ENCODE data around the gene CFAP44.
"Not testable (repeated sequence)": the region's sequence is repeated elsewhere in the genome, so short reads cannot be mapped to it uniquely, and the experiment has no call there.

The CFAP44 gene

GRCh38 chr3:113441051-113441770 lies at the start of gene CFAP44:
Gene CFAP44 (minus strand): TSS chr3:113441493. CDS start chr3:113433664, 7,829 bp downstream.
- peak; percentile 3 to 5 for DNase-seq (ENCODE audit: low read depth in 2 of 2)

DNA sequence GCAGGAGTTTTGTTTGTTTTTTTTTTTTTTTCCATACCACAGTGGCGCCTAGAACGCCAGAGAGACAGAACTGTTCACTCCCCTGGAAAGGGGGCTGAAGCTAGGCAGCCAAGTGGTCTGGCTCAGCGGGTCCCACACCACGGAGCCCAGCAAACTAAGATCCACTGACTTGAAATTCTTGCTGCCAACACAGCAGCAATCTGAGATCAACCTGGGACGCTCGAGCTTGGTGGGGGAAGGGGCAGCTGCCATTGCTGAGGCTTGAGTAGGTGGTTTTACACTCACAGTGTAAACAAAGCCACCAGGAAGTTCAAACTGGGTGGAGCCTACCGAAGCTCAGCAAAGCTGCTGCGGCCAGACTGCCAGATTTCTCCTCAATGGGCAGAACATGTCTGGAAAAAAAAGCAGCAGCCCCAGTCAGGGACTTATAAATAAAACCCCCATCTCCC lies 43.9 kb upstream of the CFAP44 start:
- no peak for DNase-seq (ENCODE audit: low read depth in 2 of 2)

DNA sequence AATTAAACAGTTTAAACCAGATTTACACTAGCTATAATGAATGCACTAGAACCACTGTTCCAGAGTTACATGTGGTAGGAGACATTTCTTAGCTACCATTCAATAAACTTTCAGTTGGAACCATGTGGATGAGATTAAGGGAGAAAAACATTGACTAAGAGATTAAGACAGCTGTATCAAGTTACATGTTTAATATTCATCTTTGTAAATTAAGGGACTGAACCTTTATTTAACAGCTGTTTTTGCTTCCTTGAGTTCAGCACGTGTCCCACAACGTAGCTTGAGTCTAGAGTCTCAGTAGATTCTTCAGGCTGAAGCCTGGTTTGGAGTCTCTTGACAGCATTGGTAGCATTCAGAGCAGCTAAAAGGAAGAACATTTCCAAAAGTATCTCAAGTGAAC lies 27.2 kb upstream of the CFAP44 start:
- DNase-seq (ENCODE audit: low read depth in 2 of 2) = no peak

GRCh38 chr3:113461488-113461887 lies 20.2 kb upstream of the CFAP44 start:
- no peak for DNase-seq (ENCODE audit: low read depth in 2 of 2)

DNA sequence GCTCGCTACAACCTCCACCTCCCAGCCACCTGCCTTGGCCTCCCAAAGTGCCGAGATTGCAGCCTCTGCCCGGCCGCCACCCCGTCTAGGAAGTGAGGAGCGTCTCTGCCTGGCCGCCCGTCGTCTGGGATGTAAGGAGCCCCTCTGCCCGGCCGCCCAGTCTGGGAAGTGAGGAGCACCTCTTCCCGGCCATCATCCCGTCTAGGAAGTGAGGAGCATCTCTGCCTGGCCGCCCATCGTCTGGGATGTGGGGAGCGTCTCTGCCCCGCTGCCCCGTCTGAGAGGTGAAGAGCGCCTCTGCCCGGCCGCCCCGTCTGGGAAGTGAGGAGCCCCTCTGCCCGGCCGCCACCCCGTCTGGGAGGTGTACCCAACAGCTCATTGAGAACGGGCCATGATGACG lies 17.3 kb upstream of the CFAP44 start:
- DNase-seq (ENCODE audit: low read depth in 2 of 2) = not testable (repeated sequence)

- DNase-seq (ENCODE audit: low read depth in 2 of 2) = no peak
Measured at GRCh38 chr3:113455446-113455845, 14.2 kb upstream of the CFAP44 start.

DNA sequence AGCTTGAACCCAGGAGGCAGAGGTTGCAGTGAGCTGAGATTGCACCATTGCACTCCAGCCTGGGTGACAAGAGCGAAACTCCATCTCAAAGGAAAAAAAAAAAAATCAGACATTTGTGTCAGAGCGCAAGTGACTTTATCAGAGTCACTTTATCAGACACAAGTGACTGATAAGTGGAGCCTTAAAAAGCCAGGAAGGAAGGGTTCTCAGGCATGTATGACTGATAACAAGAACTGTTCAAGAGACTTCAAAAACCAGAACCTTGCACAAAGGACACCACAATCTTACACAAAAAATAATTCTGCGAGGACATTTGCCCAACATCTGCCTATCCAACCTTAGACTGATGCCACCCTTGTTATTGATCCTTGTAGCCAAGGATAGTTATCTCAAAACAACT lies 13.3 kb upstream of the CFAP44 start:
- no peak for DNase-seq (ENCODE audit: low read depth in 2 of 2)

GRCh38 chr3:113454057-113454456 lies 12.8 kb upstream of the CFAP44 start:
- DNase-seq (ENCODE audit: low read depth in 2 of 2) = no peak

GRCh38 chr3:113450911-113451310 lies 9.6 kb upstream of the CFAP44 start:
- no peak for DNase-seq (ENCODE audit: low read depth in 2 of 2)

DNA sequence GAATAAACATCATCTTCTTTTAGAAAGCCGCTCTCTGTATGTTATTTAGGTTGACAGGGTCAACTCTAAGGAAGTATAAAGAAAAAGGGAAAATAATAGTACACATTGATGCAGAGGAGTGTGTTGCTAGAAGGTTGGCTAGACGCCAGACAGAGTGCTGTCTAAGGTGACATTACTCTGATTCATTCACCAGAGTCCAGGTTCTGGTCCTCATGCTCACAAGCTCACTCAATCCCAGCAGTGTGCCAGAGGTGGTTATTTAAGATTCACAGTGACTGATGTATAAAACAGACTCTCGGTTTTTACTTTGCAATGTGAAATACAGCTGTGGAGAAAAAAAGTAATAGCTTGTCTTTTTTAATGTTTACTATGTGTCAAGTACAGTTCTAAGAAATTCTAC lies 1.7 kb downstream of the CFAP44 start:
- DNase-seq (ENCODE audit: low read depth in 2 of 2) = no peak

- DNase-seq (ENCODE audit: low read depth in 2 of 2) = no peak
Measured at GRCh38 chr3:113438224-113438623, 3.1 kb downstream of the CFAP44 start.

DNA sequence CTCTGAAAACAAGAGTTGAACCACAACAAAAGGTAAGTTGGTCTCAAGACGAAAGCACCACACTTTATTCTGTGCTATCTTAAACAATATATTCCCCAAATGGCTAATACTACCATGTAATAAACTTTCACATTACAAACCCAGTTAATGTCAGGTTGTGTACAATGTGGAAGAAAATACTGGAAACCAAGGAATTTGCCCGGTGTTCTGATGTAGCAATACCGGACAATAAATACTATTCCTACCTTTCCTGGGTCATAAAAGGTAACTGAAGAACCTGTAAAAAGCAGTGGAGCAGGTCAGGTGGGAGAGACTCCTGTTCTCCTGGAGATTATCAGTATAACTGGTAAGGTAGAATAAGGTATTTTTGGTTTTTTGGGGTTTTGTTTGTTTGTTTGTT lies 3.9 kb downstream of the CFAP44 start:
- no peak for DNase-seq (ENCODE audit: low read depth in 2 of 2)

DNA sequence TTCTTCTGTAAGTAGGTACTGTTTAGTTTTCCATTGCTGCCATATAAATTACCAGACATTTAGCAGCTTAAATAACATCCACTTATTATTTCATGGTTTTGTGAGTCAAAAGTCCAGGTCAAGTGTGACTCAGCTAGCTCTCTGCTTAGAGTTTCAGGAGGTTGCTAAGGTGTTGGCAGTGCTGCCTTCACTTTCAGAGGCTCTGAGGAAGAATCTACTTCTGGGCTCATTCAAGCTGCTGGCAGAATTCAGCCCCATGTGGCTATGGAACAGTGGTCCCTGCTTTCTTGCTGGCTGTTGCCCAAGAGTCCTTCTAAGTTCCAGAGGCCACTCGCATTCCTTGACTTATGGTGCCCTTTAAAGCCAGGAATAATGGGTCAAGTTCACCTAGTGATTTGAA lies 4.5 kb downstream of the CFAP44 start:
- DNase-seq (ENCODE audit: low read depth in 2 of 2) = no peak

- DNase-seq (ENCODE audit: low read depth in 2 of 2) = no peak
Measured at GRCh38 chr3:113431811-113432210, 9.5 kb downstream of the CFAP44 start.

- DNase-seq (ENCODE audit: low read depth in 2 of 2) = no peak
Measured at GRCh38 chr3:113428581-113428980, 12.7 kb downstream of the CFAP44 start.

GRCh38 chr3:113423699-113424098 lies 17.6 kb downstream of the CFAP44 start:
- DNase-seq (ENCODE audit: low read depth in 2 of 2) = no peak

- no peak for DNase-seq (ENCODE audit: low read depth in 2 of 2)
Measured at GRCh38 chr3:113421082-113421481, 20.2 kb downstream of the CFAP44 start.

DNA sequence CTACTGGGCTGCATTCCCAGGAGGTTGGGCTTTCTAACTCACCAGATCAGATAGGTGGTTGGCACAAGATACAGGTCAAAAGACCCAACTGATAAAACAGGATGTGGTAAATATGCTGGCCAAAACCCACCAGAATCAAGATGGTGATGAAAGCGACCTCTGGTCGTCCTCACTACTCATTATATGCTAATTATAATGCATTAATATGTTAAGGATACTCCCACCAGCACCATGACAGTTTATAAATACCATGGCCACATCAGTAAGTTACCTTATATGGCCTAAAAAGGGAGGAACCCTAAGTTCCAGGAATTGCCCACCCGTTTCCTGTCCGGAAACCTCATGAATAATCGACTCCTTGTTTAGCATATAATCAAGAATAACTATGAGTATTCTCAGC lies 31.6 kb downstream of the CFAP44 start:
- DNase-seq (ENCODE audit: low read depth in 2 of 2) = no peak

DNA sequence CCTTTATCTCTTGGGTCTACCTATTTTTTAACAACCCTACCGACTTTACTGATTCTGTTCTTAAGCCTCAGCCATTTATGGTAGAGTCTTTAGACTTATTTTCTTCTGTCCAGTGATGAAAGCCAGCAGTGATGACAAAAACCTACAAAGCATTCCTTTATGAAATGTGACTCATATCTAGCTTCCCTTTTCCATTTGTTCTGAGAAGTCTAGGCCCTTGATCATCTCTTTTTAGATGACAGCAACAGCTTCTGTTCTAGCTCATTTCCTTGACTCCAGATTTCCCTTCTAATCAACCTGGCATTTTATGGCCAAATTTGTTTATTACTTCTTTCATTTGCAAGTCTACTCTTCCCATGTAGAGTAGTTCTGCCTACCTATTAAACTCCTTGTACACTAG lies 36.1 kb downstream of the CFAP44 start:
- DNase-seq (ENCODE audit: low read depth in 2 of 2) = no peak

DNA sequence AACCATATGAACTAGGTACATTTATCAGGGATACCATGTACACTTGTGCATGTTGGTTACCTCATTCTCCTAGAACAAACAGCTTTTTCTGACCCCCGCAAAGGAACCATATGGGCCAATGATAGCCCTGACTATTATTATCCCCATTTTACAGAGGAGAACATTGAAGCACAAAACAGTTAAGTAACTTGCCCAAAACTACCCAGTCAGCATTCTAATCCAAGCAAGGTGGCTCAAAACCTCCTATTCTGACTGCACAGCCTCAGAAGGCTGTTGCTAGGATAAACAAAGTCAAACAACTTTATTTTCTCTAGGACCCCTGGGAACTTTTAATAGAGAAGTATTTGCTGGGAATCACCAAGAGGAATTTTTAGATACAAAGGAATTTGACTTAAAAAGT lies 36.7 kb downstream of the CFAP44 start:
- no peak for DNase-seq (ENCODE audit: low read depth in 2 of 2)
